Activated CD8-positive, alpha-beta T cell treated with anti-CD3 and anti-CD28 coated beads for 36 hours (primary cell): Measurements from ENCODE around the gene ACTL8. TPM values are rescaled to one million over a fixed set of nuclear protein-coding genes. Genes with fewer than 3 reads are reported as not detected.
A peak's percentile ranks its signal among the peaks of the same experiment; 100 is the strongest.

ENCODE experiments used
- ATAC-seq: fragments of 200-7000 bp; cut with Tn5 transposase; one replicate; pipeline ENCODE4 v1.10.0; 2021; ENCODE audit warnings: mild to moderate bottlenecking, moderate library complexity
- CTCF ChIA-PET: fragments of 350-600 bp; sonication (Branson Sonifier 250); formaldehyde crosslinking; loops from one replicate; lab custom pipeline; 2021; ENCODE audit warnings: antibody characterized with exemption; lab: Charles Lee
- POLR2A ChIA-PET: fragments of 350-600 bp; sonication (Branson Sonifier 250); formaldehyde crosslinking; loops from one replicate; lab custom pipeline; 2021; ENCODE audit warnings: antibody characterized with exemption; lab: Charles Lee
- DNase-seq: peaks from one replicate; pipeline ENCODE4 v3.0.0-alpha.2; 2020
- H3K27ac Mint-ChIP-seq: one replicate; pipeline ENCODE4 v1.8.0; 2021; ENCODE audit warnings: mild to moderate bottlenecking, mixed read lengths
- H3K27me3 Mint-ChIP-seq: one replicate; pipeline ENCODE4 v1.8.0; 2021; ENCODE audit warnings: mixed read lengths
- H3K36me3 Mint-ChIP-seq: one replicate; pipeline ENCODE4 v1.8.0; 2021; ENCODE audit warnings: low read depth, mixed read lengths
- H3K4me1 Mint-ChIP-seq: one replicate; pipeline ENCODE4 v1.8.0; 2021; ENCODE audit warnings: low read depth, mixed read lengths
- H3K4me3 Mint-ChIP-seq: one replicate; pipeline ENCODE4 v1.8.0; 2021; ENCODE audit warnings: mild to moderate bottlenecking, moderate library complexity, mixed read lengths
- H3K9me3 Mint-ChIP-seq: one replicate; pipeline ENCODE4 v1.8.0; 2021; ENCODE audit warnings: mixed read lengths
- CTCF ChIP-seq: fragments of 200-600 bp; IDR thresholded peaks from one replicate; pipeline ENCODE4 v1.8.0; 2022; ENCODE audit warnings: antibody characterized with exemption, mild to moderate bottlenecking
- intact Hi-C: fragments of 100-400 bp; cut with micrococcal nuclease; formaldehyde crosslinking; loops from one replicate; pipeline ENCODE4 v1.10.0; 2022
- total RNA-seq, 2 experiments: library from RNA; stranded (reverse); gene quantifications; one replicate each; pipeline ENCODE4 v1.2.3, GENCODE V29; 2021

ACTL8 gene
- total RNA-seq, 2 experiments from 2014 or later = not detected

- intact Hi-C loops = no loop called here
- Mint-ChIP-seq H3K36me3 (peaks cover 5% of the 10 kb centered on the region), H3K27me3 (no peaks in the 10 kb centered on the region), H3K27ac (no peak overlapping the region), H3K4me1 (no peaks in the 10 kb centered on the region), H3K9me3 (peaks cover 48% of the 10 kb centered on the region), H3K4me3 (no peak overlapping the region)
- POLR2A ChIA-PET = no interaction called here
- peak; percentile 12 for DNase-seq
- ATAC-seq = no peak
- no peak for TF ChIP-seq CTCF
- CTCF ChIA-PET = no interaction called here
Measured at GRCh38 chr1:17759114-17759513, 4.0 kb downstream of the ACTL8 start.

- peaks cover 5% of the 10 kb centered on the region for H3K36me3 Mint-ChIP-seq
- intact Hi-C loops = no loop called here
- H3K4me3 Mint-ChIP-seq = no peak overlapping the region
- ATAC-seq = no peak
- ChIA-PET CTCF (no interaction called here), POLR2A (no interaction called here)
- no peak for DNase-seq
- H3K27me3 Mint-ChIP-seq = no peaks in the 10 kb centered on the region
- H3K9me3 Mint-ChIP-seq = peaks cover 30% of the 10 kb centered on the region
- H3K27ac Mint-ChIP-seq = no peak overlapping the region
- no peaks in the 10 kb centered on the region for H3K4me1 Mint-ChIP-seq
- TF ChIP-seq CTCF = no peak
Measured at GRCh38 chr1:17762313-17762712, 7.2 kb downstream of the ACTL8 start.

- ChIA-PET POLR2A (no interaction called here), CTCF (no interaction called here)
- intact Hi-C loops = no loop called here
- H3K4me1 Mint-ChIP-seq = no peaks in the 10 kb centered on the region
- no peak overlapping the region for H3K27ac Mint-ChIP-seq
- no peak for ATAC-seq
- H3K9me3 Mint-ChIP-seq = peaks cover 20% of the 10 kb centered on the region
- no peak overlapping the region for H3K4me3 Mint-ChIP-seq
- TF ChIP-seq CTCF = no peak
- no peak for DNase-seq
- H3K27me3 Mint-ChIP-seq = no peaks in the 10 kb centered on the region
- H3K36me3 Mint-ChIP-seq = peaks cover 5% of the 10 kb centered on the region
Measured at GRCh38 chr1:17763417-17763816, 8.3 kb downstream of the ACTL8 start.

- H3K4me3 Mint-ChIP-seq = no peak overlapping the region
- no peak for DNase-seq
- peaks cover 14% of the 10 kb centered on the region for H3K9me3 Mint-ChIP-seq
- CTCF ChIA-PET = no interaction called here
- POLR2A ChIA-PET = no interaction called here
- no peaks in the 10 kb centered on the region for H3K27me3 Mint-ChIP-seq
- intact Hi-C loops = no loop called here
- H3K27ac Mint-ChIP-seq = no peak overlapping the region
- H3K4me1 Mint-ChIP-seq = no peaks in the 10 kb centered on the region
- H3K36me3 Mint-ChIP-seq = peaks cover 5% of the 10 kb centered on the region
- no peak for TF ChIP-seq CTCF
- no peak for ATAC-seq
Measured at GRCh38 chr1:17763995-17764394, 8.9 kb downstream of the ACTL8 start.

GRCh38 chr1:17764591-17764990, 9.5 kb downstream of the ACTL8 start:
- H3K36me3 Mint-ChIP-seq = peaks cover 5% of the 10 kb centered on the region
- H3K9me3 Mint-ChIP-seq = peaks cover 10% of the 10 kb centered on the region
- ATAC-seq (no peak), DNase-seq (no peak)
- H3K4me3 Mint-ChIP-seq = no peak overlapping the region
- no peaks in the 10 kb centered on the region for H3K27me3 Mint-ChIP-seq
- ChIA-PET POLR2A (no interaction called here), CTCF (no interaction called here)
- intact Hi-C loops = no loop called here
- no peaks in the 10 kb centered on the region for H3K4me1 Mint-ChIP-seq
- no peak overlapping the region for H3K27ac Mint-ChIP-seq
- TF ChIP-seq CTCF = no peak
